ENCODE data around the gene PNMA8A.
"Not testable (repeated sequence)": the region's sequence is repeated elsewhere in the genome, so short reads cannot be mapped to it uniquely, and the experiment has no call there.

- TF ChIP-seq POLR2A, CTCF (IDR thresholded peaks at IDR 0.05): not testable (repeated sequence)
Observed at GRCh38 chr19:46435689-46436088, 35.7 kb downstream of the PNMA8A start.

Data from right lobe of liver (tissue), 4 donors.